HG02678 (cell line): Measurements from ENCODE around the gene NFIX.
A peak's percentile ranks its signal among the peaks of the same experiment; 100 is the strongest.
"Not testable (repeated sequence)": the region's sequence is repeated elsewhere in the genome, so short reads cannot be mapped to it uniquely, and the experiment has no call there.

Experiments
- ATAC-seq: cut with Tn5 transposase; IDR thresholded peaks from one replicate; pipeline ENCODE4 v1.9.1; 2021; ENCODE audit warnings: mild to moderate bottlenecking, moderate library complexity; ENCODE audit not compliant: unreplicated experiment

NFIX gene

GRCh38 chr19:12957389-12957952, 37.8 kb upstream of the NFIX start:
- ATAC-seq, result not testable (repeated sequence)

- ATAC-seq, result no peak
These were observed 35.8 kb upstream of the NFIX start for GRCh38 chr19:12959481-12959880.

GRCh38 chr19:12965017-12965811, 30.1 kb upstream of the NFIX start:
- peak; percentile 72 for ATAC-seq

GRCh38 chr19:12965812-12966135, 29.5 kb upstream of the NFIX start:
- no peak for ATAC-seq

GRCh38 chr19:12967907-12968306, 27.4 kb upstream of the NFIX start:
- no peak for ATAC-seq

GRCh38 chr19:12969292-12969988, 25.8 kb upstream of the NFIX start, which contains the start of gene DAND5:
TSS of gene DAND5 (plus strand) at chr19:12969576. CDS start at chr19:12969661, 85 bp downstream.
- no peak for ATAC-seq

- ATAC-seq, result no peak
These were observed 25.0 kb upstream of the NFIX start for GRCh38 chr19:12970070-12970820.

GRCh38 chr19:12973236-12973635, 22.0 kb upstream of the NFIX start:
- ATAC-seq, result no peak

- no peak for ATAC-seq
These were observed 20.7 kb upstream of the NFIX start for GRCh38 chr19:12974301-12975220.

- ATAC-seq, result no peak
These were observed 20.0 kb upstream of the NFIX start for GRCh38 chr19:12975221-12975741.

- not testable (repeated sequence) for ATAC-seq
These were observed 19.2 kb upstream of the NFIX start for GRCh38 chr19:12976109-12976508.

- no peak for ATAC-seq
These were observed 15.3 kb upstream of the NFIX start for GRCh38 chr19:12979974-12980373.

- no peak for ATAC-seq
These were observed 12.6 kb upstream of the NFIX start for GRCh38 chr19:12982648-12983047.

GRCh38 chr19:12983091-12983490, 12.2 kb upstream of the NFIX start:
- no peak for ATAC-seq

- ATAC-seq, result no peak
These were observed 11.6 kb upstream of the NFIX start for GRCh38 chr19:12983542-12984142.

- no peak for ATAC-seq
These were observed 11.1 kb upstream of the NFIX start for GRCh38 chr19:12984143-12984627.

- no peak for ATAC-seq
These were observed 10.6 kb upstream of the NFIX start for GRCh38 chr19:12984683-12985048.

GRCh38 chr19:12985049-12985776, 10.1 kb upstream of the NFIX start:
- ATAC-seq, result no peak

GRCh38 chr19:12986726-12987125, 8.5 kb upstream of the NFIX start:
- no peak for ATAC-seq
